DMS53 treated with DMSO at 0.1 percent for 48 hours (cell line): ENCODE results near the gene MOB1A.

Experiments used
- DNase-seq: peaks from one replicate; lab custom pipeline; 2025; ENCODE audit not compliant: unreplicated experiment; lab: John Stamatoyannopoulos, UW

Gene MOB1A

GRCh38 chr2:74109551-74109950 is 69.1 kb downstream of the MOB1A start:
- DNase-seq, result no peak

GRCh38 chr2:74107071-74107470 is 71.6 kb downstream of the MOB1A start:
- DNase-seq, result no peak

GRCh38 chr2:74105413-74105812 is 73.3 kb downstream of the MOB1A start:
- DNase-seq, result no peak

- DNase-seq, result no peak
These were observed 73.8 kb downstream of the MOB1A start for GRCh38 chr2:74104839-74105238.

- DNase-seq, result no peak
These were observed 74.9 kb downstream of the MOB1A start for GRCh38 chr2:74103763-74104162.
